ENCODE results near the gene KCTD7.

DNA sequence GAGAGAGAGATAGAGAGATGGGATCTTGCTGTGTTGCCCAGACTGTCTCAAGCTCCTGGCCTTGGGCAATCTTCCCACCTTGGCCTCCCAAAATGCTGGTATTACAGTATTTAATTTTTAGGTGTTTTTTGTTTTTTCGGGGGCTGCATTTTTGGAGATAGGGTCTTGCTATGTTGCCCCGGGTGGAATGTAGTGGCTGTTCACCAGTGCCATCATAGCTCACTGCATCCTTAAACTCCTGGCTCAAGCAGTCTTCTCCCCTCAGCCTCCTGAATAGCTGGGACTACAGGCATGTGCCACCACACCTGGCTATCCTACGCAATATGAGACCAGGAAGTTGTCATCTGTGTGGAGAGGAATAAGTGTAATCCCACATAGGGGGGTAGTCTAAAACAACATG is 42.4 kb downstream of the KCTD7 start:
- TF ChIP-seq, protein P1, sequence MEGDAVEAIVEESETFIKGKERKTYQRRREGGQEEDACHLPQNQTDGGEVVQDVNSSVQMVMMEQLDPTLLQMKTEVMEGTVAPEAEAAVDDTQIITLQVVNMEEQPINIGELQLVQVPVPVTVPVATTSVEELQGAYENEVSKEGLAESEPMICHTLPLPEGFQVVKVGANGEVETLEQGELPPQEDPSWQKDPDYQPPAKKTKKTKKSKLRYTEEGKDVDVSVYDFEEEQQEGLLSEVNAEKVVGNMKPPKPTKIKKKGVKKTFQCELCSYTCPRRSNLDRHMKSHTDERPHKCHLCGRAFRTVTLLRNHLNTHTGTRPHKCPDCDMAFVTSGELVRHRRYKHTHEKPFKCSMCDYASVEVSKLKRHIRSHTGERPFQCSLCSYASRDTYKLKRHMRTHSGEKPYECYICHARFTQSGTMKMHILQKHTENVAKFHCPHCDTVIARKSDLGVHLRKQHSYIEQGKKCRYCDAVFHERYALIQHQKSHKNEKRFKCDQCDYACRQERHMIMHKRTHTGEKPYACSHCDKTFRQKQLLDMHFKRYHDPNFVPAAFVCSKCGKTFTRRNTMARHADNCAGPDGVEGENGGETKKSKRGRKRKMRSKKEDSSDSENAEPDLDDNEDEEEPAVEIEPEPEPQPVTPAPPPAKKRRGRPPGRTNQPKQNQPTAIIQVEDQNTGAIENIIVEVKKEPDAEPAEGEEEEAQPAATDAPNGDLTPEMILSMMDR (IDR thresholded peaks at IDR 0.05; ENCODE audit: low read depth, low read length, missing input control), result no peak
- TF ChIP-seq EGR1 (IDR thresholded peaks at IDR 0.05; ENCODE audit: low read depth in 2 of 2), result no peak
- TF ChIP-seq RXRA (IDR thresholded peaks at IDR 0.05), result no peak
- no peak for TF ChIP-seq YY1 (IDR thresholded peaks at IDR 0.05)
- TF ChIP-seq ATF3 (IDR thresholded peaks at IDR 0.05), result no peak
